ENCODE results near the gene MTO1.
"Not testable (repeated sequence)": the region's sequence is repeated elsewhere in the genome, so short reads cannot be mapped to it uniquely, and the experiment has no call there.

The MTO1 gene

DNA sequence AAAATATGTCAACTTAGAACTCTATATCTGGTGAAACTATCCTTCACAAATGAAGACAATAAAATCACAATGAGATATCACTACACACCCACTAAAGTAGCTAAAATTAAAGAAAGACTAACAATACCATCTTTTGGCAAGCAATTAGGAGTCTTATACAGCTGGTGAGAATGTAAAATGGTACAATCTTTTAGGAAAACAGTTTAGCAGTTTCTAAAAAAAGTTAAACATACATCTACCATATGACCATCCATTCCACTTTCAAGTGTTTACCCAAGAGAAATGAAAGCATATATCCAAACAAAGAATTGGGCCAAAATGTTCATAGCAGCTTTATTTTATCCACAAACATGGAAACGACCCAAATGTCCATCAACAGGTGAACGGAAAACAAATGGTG lies 73.1 kb downstream of the MTO1 start:
- no peak for DNase-seq

DNA sequence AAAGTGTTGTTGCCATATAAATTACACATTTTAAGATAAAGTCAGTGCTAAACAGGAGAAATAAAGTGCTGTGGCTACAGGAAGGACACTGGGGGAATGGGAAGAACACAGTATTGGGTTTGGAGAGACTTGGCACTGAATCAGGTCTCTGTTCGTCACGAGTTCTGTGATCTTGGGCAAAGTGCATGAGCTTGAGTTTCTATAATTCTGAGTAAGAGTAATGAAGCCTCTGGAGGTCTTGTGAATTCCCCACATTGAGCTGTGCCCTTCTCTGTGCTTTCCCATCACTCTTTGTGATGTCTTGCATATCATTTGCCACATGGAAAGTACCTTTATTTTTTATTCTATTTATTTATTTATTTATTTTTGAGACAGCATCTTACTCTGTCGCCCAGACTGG lies 76.1 kb downstream of the MTO1 start:
- DNase-seq = peak; percentile 25

DNA sequence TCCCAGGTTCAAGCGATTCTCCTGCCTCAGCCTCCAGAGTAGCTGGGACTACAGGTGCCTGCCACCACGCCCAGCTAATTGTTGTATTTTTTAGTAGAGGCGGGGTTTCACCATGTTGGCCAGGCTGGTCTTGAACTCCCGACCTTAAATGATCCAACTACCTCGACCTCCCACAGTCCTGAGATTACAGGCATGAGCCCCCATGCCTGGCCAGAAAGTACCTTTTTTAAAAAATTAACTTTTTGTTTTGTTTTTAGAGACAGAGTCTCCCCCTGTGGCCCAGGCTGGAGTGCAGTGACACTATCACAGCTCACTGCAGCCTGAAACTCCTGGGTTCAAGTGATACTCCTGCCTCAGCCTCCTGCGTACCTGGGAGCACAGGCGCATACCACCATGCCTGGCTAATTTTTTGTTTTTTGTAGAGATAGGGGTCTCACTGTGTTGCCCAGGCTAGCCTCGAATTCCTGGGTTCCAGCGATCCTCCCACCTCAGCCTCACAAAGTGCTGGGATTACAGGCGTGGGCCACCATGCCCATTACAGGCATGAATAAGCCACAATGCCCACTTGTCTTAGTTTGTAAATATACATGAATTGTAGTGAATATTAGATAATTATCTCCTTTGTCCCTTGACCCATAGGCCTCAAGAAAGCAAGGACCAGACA lies 76.7 kb downstream of the MTO1 start:
- no peak for DNase-seq

DNA sequence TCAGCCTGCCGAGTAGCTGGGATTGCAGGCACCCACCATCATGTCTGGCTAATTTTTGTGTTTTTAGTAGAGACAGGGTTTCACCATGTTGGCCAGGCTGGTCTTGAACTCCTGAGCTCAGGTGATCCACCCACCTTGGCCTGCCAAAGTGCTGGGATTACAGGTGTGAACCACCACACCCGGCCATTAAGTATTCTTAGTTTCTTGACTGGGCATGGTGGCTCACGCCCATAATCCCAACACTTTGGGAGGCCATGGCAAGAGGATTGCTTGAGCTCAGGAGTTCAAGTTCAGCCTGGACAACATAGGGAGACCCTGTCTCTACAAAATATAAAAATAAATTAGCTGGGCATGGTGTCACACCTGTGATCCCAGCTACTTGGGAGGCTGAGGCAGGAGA lies 80.9 kb downstream of the MTO1 start:
- DNase-seq = not testable (repeated sequence)

DNA sequence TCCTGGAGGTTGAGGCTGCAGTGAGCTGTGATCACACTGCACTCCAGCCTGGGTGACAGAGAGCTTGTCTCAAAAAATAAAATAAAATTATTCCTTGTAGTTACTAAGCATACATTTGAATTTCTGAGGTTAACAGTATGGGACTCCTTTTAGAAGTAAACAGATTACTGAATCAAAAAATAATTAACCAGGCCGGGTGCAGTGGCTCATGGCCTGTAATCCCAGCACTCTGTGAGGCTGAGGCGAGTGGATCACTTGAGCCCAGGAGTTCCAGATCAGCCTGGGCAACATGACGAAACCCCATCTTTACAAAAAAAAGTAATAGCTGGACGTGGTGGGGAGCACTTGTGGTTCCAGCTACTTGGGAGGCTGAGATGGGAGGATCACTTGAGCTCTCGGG lies 81.4 kb downstream of the MTO1 start:
- DNase-seq = no peak

DNA sequence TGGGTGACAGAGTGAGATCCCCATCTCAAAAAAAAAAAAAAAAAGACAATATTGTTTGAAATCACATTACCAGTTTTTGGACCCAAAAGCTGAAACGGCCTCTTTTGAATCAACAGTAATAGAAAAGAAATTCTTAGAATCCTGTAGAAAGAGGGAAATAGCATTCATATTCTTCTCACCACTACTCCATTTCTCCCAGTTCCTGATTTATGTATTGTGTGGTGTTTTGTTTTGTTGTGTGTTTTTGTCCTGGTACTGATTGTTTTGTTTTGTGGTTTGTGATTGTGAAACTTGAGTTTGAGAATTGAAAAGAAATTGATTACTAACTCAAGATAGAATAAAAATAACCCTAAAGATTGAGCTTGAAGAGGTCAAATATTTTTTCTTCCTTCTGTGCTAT lies 85.5 kb downstream of the MTO1 start:
- peak; percentile 13 for DNase-seq

DNA sequence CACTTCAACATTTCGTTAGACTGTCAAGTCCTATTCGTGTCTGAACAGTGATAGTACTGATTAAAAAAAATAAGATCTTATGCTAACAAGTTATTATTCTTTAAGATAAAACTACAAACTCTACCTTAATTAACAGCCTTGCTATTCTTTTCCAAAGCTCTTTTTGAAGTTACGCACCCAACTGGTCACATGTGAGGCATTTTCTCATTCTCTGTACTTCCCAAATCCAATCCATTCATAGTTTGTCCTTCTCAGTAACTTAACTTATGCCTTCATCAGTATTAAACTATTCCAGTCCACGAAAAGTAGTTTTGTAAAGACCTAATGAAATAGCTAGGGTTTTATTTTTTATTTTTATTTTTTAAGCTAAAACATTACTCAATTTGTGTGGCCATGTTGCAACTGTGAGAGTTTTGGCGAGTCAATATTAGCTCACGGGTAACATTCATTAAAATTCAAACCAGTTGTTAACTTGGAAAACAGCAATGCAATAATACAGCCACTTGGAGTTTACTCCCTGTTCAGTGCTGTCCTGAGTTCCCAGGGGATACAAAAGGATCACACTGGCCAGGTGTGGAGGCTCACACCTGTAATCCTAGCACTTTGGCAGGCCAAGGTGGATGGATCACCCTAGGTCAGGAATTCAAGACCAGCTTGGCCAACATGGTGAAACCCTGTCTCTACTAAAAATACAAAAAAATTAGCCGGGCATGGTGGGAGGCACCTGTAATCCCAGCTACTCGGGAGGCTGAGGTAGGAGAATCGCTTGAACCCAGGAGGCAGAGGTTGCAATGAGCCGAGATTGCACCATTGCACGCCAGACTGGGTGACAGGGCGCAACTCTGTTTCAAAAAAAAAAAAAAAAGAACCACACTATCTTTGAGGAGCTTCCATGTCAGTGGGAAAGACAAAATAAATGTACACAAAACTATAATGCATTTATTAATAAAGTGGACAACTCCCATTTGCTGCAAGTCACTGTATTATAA lies 87.2 kb downstream of the MTO1 start:
- peak; percentile 13 for DNase-seq

DNA sequence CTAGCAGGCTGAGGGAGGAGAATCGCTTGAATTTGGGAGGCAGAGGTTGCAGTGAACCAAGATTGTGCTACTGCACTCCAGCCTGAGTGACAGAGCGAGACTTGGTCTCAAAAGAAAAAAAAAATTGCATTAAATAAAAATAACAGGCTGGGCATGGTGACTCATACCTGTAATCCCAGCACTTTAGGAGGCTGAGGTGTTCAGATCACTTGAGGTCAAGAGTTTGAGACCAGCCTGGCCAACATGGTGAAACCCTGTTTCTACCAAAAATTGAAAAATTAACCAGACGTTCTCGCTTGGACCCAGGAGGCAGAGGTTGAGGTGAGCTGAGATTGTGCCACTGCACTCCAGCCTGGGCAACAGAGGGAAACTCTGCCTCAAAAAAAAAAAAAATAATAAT lies 89.6 kb downstream of the MTO1 start:
- DNase-seq = not testable (repeated sequence)

DNA sequence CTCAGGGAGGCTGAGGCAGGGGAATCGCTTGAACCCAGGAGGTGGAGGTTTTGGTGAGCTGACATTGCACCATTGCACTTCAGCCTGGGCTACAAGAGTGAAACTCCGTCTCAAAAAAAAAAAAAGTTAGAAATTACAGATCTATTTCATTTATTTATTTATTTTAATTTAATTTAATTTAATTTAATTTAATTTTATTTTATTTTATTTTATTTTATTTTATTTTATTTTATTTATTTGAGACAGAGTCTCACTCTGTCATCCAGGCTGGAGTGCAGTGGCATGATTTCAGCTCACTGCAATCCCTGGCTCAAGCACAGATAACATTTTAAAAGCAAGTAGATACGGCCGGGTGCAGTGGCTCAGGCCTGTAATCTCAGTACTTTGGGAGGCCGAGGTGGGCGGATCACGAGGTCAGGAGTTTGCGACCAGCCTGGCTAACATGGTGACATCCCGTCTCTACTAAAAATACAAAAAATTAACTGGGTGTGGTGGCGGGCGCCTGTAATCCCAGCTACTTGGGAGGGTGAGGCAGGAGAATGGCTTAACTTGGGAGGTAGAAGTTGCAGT lies 93.9 kb downstream of the MTO1 start:
- not testable (repeated sequence) for DNase-seq

DNA sequence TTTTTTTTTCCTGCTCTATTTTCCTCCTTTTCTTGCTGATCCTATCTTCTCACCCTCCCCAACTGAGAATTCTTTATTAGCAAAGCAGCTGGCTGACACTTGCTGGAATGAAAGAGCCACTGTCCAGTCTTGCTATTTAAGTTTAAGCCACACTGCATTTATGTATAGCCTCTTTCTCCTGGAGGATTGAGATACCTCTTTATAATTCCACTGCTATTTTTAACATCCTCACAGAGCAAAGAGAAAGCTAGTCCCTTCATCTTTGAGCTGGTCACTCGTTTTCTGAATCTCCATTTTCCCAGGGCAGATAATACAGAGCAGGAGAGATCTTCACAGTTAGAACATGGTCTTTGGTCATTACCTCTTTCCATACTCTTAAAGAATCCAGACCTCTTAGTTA lies 95.3 kb downstream of the MTO1 start:
- DNase-seq = no peak
